SU-DHL-6 (cell line): ENCODE results near the gene AQR.

ENCODE experiments used
- H2AFZ ChIP-seq: fragments of 200-600 bp; sonication (generic); 2 replicates; pipeline ENCODE4 v1.6.1; 2014; ENCODE audit warnings: low read depth, mild to moderate bottlenecking, moderate library complexity, mixed read lengths, antibody characterized with exemption, low read length; ENCODE audit not compliant: severe bottlenecking
- H3F3A ChIP-seq: fragments of 200-600 bp; shearing (Covaris generic); 2 replicates; pipeline ENCODE4 v1.6.0; 2016; ENCODE audit warnings: antibody characterized with exemption, mild to moderate bottlenecking; ENCODE audit not compliant: insufficient read depth
- H3K27ac ChIP-seq: fragments of 200-600 bp; sonication (generic); 2 replicates; pipeline ENCODE4 v1.5.1; 2016; ENCODE audit warnings: low read depth, mild to moderate bottlenecking, low read length, moderate library complexity, mixed read lengths
- H3K27me3 ChIP-seq: fragments of 200-600 bp; sonication (generic), shearing (Covaris generic); 2 replicates; pipeline ENCODE4 v1.6.0; 2014; ENCODE audit warnings: mild to moderate bottlenecking, low read length
- H3K36me3 ChIP-seq: fragments of 200-600 bp; sonication (generic); 2 replicates; pipeline ENCODE4 v1.6.1; 2014; ENCODE audit warnings: mild to moderate bottlenecking, low read length, mixed read lengths
- H3K4me2 ChIP-seq: fragments of 300-600, 200-600 bp; shearing (Covaris generic), sonication (generic); 2 replicates; pipeline ENCODE4 v1.6.0; 2014; ENCODE audit warnings: low read length, low read depth, mild to moderate bottlenecking; ENCODE audit not compliant: poor library complexity, severe bottlenecking
- H3K4me3 ChIP-seq: fragments of 200-600 bp; sonication (generic); 2 replicates; pipeline ENCODE4 v1.5.1; 2014; ENCODE audit warnings: antibody characterized with exemption, low read length, mild to moderate bottlenecking, mixed read lengths; ENCODE audit not compliant: insufficient read depth, poor library complexity, severe bottlenecking
- H3K79me2 ChIP-seq: fragments of 200-600 bp; sonication (generic); 2 replicates; pipeline ENCODE4 v1.6.1; 2014; ENCODE audit warnings: mild to moderate bottlenecking, low read length, moderate library complexity; ENCODE audit not compliant: insufficient read depth
- H3K9ac ChIP-seq: fragments of 200-600 bp; sonication (generic); 2 replicates; pipeline ENCODE4 v1.7.0; 2014; ENCODE audit warnings: mild to moderate bottlenecking, low read length
- H3K9me2 ChIP-seq: fragments of 200-600 bp; sonication (generic); replicated peaks from 2 replicates; pipeline ENCODE4 v1.6.1; 2014; ENCODE audit warnings: low read length; ENCODE audit not compliant: insufficient read depth
- H3K9me3 ChIP-seq: fragments of 200-600 bp; sonication (generic); 2 replicates; pipeline ENCODE4 v1.6.1; 2014; ENCODE audit warnings: low read length, mixed read lengths; ENCODE audit not compliant: insufficient read depth
- H4K20me1 ChIP-seq: fragments of 200-600 bp; sonication (generic); 2 replicates; pipeline ENCODE4 v1.6.1; 2014; ENCODE audit warnings: low read depth, mild to moderate bottlenecking, antibody characterized with exemption, low read length, moderate library complexity, mixed read lengths
- EZH2phosphoT487 ChIP-seq: fragments of 200-600 bp; sonication (generic), shearing (Covaris generic); conservative IDR thresholded peaks from 2 replicates; pipeline ENCODE4 v1.6.1; 2018; ENCODE audit warnings: mild to moderate bottlenecking, antibody characterized with exemption, low read length, moderate library complexity, mixed read lengths
- TF ChIP-seq, protein P1 (sequence below): fragments of 200-600 bp; sonication (generic); IDR thresholded peaks from one replicate; pipeline ENCODE4 v1.5.1; 2017; ENCODE audit warnings: antibody characterized with exemption, mild to moderate bottlenecking, low read length, moderate library complexity; ENCODE audit not compliant: insufficient read depth, poor library complexity, severe bottlenecking

AQR gene

DNA sequence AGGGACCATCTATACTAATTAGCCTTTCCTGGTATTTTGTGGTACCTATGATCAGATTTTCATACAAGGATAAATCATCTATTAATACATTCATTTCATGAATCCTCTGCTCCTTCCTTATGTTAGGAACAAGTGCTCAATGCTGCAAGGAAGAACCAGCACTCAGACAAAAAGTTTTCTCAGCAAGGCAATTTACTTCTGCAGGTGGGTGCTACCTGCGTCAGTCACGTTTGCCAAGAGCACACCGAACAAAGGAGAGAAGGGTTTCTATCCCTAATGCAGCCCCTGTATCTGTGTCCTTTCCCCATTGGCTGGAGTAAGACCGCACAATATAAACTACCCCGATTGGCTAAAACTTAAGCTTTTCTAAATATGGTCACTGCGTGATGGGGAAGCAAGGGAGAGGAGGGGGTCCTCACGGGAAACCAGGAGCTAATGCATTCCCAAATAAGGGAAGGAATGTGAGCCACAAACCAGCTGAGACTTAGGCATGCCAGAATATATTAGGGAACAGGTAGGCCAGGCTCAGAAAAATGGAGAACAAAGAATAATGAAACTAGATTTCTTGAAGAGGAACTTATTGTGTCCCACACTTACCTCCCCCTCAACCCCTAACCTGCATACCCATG is 76.5 kb downstream of the AQR start:
- no peaks in the 10 kb centered on the region for H3K79me2 ChIP-seq

DNA sequence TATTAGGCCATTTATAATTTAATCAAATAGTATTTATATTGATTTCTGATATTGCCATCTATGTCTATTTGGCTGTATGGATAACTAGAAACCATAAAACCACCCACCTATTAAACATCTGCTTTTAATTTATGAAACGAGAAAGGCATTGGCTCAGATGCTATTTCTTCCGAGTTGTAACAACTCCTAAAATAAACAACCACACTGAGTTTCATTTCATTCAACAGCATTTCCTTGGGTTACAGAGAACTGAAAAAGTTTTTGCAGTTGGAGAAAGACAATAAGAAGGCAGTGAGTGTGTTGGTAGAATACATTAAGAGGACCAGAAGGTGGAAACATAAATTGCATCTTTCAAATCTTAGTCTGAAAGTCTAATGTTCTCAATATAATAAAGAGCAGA is 79.1 kb downstream of the AQR start:
- Histone ChIP-seq H3K36me3 (peaks cover 49% of the 10 kb centered on the region), H3K9me3 (peaks cover 11% of the 10 kb centered on the region; the same call in 1 of the 2 replicates), H3K9ac (no peak overlapping the region), H3K27ac (no peak overlapping the region), H3K9me2 (no peaks in the 10 kb centered on the region), H4K20me1 (no peaks in the 10 kb centered on the region), H3K4me3 (no peak overlapping the region), H3K79me2 (no peaks in the 10 kb centered on the region), H3F3A (no peaks in the 10 kb centered on the region), H3K27me3 (no peaks in the 10 kb centered on the region), H3K4me2 (no peak overlapping the region), H2AFZ (no peak overlapping the region)
- no peak for TF ChIP-seq EZH2phosphoT487
- TF ChIP-seq, protein P1, sequence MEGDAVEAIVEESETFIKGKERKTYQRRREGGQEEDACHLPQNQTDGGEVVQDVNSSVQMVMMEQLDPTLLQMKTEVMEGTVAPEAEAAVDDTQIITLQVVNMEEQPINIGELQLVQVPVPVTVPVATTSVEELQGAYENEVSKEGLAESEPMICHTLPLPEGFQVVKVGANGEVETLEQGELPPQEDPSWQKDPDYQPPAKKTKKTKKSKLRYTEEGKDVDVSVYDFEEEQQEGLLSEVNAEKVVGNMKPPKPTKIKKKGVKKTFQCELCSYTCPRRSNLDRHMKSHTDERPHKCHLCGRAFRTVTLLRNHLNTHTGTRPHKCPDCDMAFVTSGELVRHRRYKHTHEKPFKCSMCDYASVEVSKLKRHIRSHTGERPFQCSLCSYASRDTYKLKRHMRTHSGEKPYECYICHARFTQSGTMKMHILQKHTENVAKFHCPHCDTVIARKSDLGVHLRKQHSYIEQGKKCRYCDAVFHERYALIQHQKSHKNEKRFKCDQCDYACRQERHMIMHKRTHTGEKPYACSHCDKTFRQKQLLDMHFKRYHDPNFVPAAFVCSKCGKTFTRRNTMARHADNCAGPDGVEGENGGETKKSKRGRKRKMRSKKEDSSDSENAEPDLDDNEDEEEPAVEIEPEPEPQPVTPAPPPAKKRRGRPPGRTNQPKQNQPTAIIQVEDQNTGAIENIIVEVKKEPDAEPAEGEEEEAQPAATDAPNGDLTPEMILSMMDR, result no peak

More for the DNA sequence above, 76.5 kb downstream of the AQR start:
- Histone ChIP-seq H3K4me3 (no peak overlapping the region), H4K20me1 (no peaks in the 10 kb centered on the region), H3F3A (no peaks in the 10 kb centered on the region), H3K4me2 (no peak overlapping the region), H3K27ac (no peak overlapping the region), H3K9ac (no peak overlapping the region), H2AFZ (no peak overlapping the region), H3K9me2 (no peaks in the 10 kb centered on the region), H3K27me3 (no peaks in the 10 kb centered on the region), H3K9me3 (peaks cover 11% of the 10 kb centered on the region; the same call in 1 of the 2 replicates), H3K36me3 (peaks cover 42% of the 10 kb centered on the region)
- TF ChIP-seq EZH2phosphoT487, result no peak
- TF ChIP-seq, protein P1, result no peak

DNA sequence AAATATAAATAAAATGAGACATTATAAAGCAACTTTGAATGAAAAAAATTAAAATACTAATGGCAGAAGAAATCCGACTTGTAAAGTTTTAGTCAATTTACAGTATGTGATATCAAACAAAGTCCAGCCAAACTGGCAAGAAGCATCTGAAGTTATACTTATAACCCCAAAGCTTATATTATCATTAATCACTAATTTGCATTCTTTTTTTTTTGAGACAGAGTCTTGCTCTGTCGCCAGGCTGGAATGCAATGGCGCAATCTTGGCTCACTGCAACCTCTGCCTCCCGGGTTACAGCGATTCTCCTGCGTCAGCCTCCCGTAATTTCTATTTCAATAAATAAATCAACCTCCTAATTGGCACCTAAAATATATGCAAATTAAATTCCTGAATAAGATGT is 80.1 kb downstream of the AQR start:
- Histone ChIP-seq H2AFZ (no peak overlapping the region), H3K9me2 (no peaks in the 10 kb centered on the region), H4K20me1 (no peaks in the 10 kb centered on the region), H3K9ac (no peak overlapping the region), H3K27me3 (no peaks in the 10 kb centered on the region), H3K4me2 (no peak overlapping the region), H3F3A (no peaks in the 10 kb centered on the region), H3K9me3 (peaks cover 11% of the 10 kb centered on the region; the same call in 1 of the 2 replicates), H3K36me3 (peaks cover 52% of the 10 kb centered on the region), H3K79me2 (no peaks in the 10 kb centered on the region), H3K27ac (no peak overlapping the region), H3K4me3 (no peak overlapping the region)
- no peak for TF ChIP-seq EZH2phosphoT487
- TF ChIP-seq, protein P1, result no peak
